MM.1S (cell line): ENCODE data around the gene TNIK.

Experiments used
- DNase-seq: peaks from one replicate; pipeline ENCODE4 v3.0.0-alpha.2; 2015
- H2AFZ ChIP-seq: fragments of 300-600 bp; sonication (generic); 2 replicates; pipeline ENCODE4 v1.6.0; 2016; ENCODE audit warnings: antibody characterized with exemption, low read length
- H3F3A ChIP-seq: fragments of 300-600 bp; sonication (generic); 2 replicates; pipeline ENCODE4 v1.6.1; 2016; ENCODE audit warnings: mild to moderate bottlenecking, antibody characterized with exemption, low read length, moderate library complexity, mixed read lengths; ENCODE audit not compliant: insufficient read depth
- H3K27ac ChIP-seq: fragments of 300-600 bp; sonication (generic); 2 replicates; pipeline ENCODE4 v1.5.1; 2016; ENCODE audit warnings: mild to moderate bottlenecking, low read length
- H3K27me3 ChIP-seq: fragments of 300-600 bp; sonication (generic); replicated peaks from 2 replicates; pipeline ENCODE4 v1.6.0; 2016; ENCODE audit warnings: low read length; ENCODE audit not compliant: insufficient read depth
- H3K36me3 ChIP-seq: fragments of 300-600 bp; sonication (generic); replicated peaks from 2 replicates; pipeline ENCODE4 v1.6.1; 2016; ENCODE audit warnings: mild to moderate bottlenecking, low read length, mixed read lengths; ENCODE audit not compliant: insufficient read depth
- H3K4me1 ChIP-seq: fragments of 300-600 bp; sonication (generic); 2 replicates; pipeline ENCODE4 v1.6.1; 2016; ENCODE audit warnings: low read length, mixed read lengths
- H3K4me2 ChIP-seq: fragments of 300-600 bp; sonication (generic); 2 replicates; pipeline ENCODE4 v1.6.0; 2016; ENCODE audit warnings: low read depth, low read length
- H3K4me3 ChIP-seq: fragments of 300-600 bp; sonication (generic); 2 replicates; pipeline ENCODE4 v1.5.1; 2016; ENCODE audit warnings: low read length, mixed read lengths
- H3K79me2 ChIP-seq: fragments of 300-600 bp; sonication (generic); 2 replicates; pipeline ENCODE4 v1.6.1; 2016; ENCODE audit warnings: mixed run types, low read length, mixed read lengths
- H3K9ac ChIP-seq: fragments of 300-600 bp; sonication (generic); 2 replicates; pipeline ENCODE4 v1.6.1; 2016; ENCODE audit warnings: low read length, mixed read lengths
- H3K9me2 ChIP-seq: fragments of 300-600 bp; sonication (generic); replicated peaks from 2 replicates; pipeline ENCODE4 v1.6.1; 2016; ENCODE audit warnings: mild to moderate bottlenecking, low read length, mixed read lengths; ENCODE audit not compliant: insufficient read depth
- H3K9me3 ChIP-seq: fragments of 300-600 bp; sonication (generic); replicated peaks from 2 replicates; pipeline ENCODE4 v1.6.1; 2016; ENCODE audit warnings: mild to moderate bottlenecking, low read length, mixed read lengths; ENCODE audit not compliant: insufficient read depth
- H4K20me1 ChIP-seq: fragments of 300-600 bp; sonication (generic); 2 replicates; pipeline ENCODE4 v1.6.1; 2016; ENCODE audit warnings: mild to moderate bottlenecking, low read length, moderate library complexity, mixed read lengths; ENCODE audit not compliant: insufficient read depth
- CTCF ChIP-seq: fragments of 300-600 bp; sonication (generic); IDR thresholded peaks from 2 replicates; pipeline ENCODE4 v1.5.1; 2016; ENCODE audit warnings: antibody characterized with exemption, low read length, mixed read lengths
- EZH2 ChIP-seq: fragments of 300-600 bp; sonication (generic); optimal IDR thresholded peaks from 2 replicates; pipeline ENCODE3; 2017; ENCODE audit warnings: low read depth, mild to moderate bottlenecking, antibody characterized with exemption, low read length, mixed read lengths
- EZH2phosphoT487 ChIP-seq: fragments of 300-600 bp; sonication (generic); IDR thresholded peaks from 2 replicates; pipeline ENCODE4 v1.6.1; 2018; ENCODE audit warnings: antibody characterized with exemption, low read length

Gene TNIK

DNA sequence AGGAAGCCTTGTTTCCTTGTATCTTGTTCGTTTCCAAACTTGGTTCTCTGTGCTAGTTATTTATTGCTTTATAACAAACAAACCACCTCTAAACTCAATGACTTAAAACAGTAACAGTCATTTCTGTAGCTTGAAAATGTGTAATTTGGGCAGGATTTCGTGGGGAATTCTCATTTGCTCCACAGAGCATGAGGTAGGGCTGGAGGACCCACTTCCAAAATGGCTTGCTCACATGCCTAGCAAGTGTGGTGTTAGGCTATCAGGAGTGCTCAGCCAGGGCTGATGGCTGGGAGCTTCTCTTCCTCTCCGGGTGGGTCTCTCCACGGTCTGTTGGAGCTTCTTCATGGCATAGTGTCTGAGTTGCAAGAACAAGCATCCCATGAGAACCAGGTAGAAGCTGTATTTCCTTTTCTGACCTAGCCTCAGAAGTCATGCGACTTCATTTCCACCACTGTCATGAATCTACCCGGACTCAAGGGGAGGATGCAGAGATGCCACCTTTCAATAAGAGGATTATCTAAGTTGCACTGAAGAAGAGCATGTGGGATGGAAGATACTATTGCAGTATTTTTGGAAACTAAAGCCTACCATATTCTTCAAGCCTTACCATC lies 8.2 kb upstream of the TNIK start:
- H3K4me3 ChIP-seq: no peak overlapping the region
- H4K20me1 ChIP-seq: no peaks in the 10 kb centered on the region
- no peaks in the 10 kb centered on the region for H3K9me3 ChIP-seq
- H3K9me2 ChIP-seq: no peaks in the 10 kb centered on the region
- no peak overlapping the region for H3K9ac ChIP-seq
- no peak overlapping the region for H3K27ac ChIP-seq
- no peaks in the 10 kb centered on the region for H3K79me2 ChIP-seq
- H3K4me2 ChIP-seq: no peak overlapping the region
- H3K36me3 ChIP-seq: no peaks in the 10 kb centered on the region
- H3K4me1 ChIP-seq: no peaks in the 10 kb centered on the region
- DNase-seq: no peak
- TF ChIP-seq EZH2: no peak
- TF ChIP-seq CTCF: no peak
- TF ChIP-seq EZH2phosphoT487: no peak
- H3F3A ChIP-seq: no peaks in the 10 kb centered on the region
- no peaks in the 10 kb centered on the region for H3K27me3 ChIP-seq
- no peak overlapping the region for H2AFZ ChIP-seq

DNA sequence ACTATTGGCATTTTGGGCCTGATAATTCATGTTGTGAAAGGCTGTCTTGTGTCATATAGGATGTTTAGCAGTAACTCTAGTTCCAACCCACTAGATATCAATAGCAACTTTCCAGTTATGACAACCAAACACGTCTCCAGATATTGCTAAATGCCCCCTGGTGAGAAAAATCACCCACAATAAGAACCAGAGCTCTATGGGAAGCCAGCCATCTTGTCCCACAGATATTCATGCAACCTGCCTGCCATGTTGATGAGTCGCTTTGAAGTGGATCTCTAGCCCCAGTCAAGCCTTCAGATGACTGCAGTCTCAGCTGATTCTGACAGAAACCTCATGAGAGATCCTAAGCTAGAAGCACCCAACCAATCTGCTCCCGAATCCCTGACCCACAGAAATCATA lies 5.6 kb upstream of the TNIK start:
- H3K9me2 ChIP-seq: no peaks in the 10 kb centered on the region
- H3F3A ChIP-seq: no peaks in the 10 kb centered on the region
- H3K27ac ChIP-seq: no peak overlapping the region
- peaks cover 5% of the 10 kb centered on the region for H3K4me1 ChIP-seq
- TF ChIP-seq EZH2phosphoT487 (no peak), EZH2 (no peak), CTCF (no peak)
- H3K79me2 ChIP-seq: no peaks in the 10 kb centered on the region
- no peak overlapping the region for H2AFZ ChIP-seq
- no peak overlapping the region for H3K9ac ChIP-seq
- H3K9me3 ChIP-seq: no peaks in the 10 kb centered on the region
- H3K36me3 ChIP-seq: no peaks in the 10 kb centered on the region
- no peaks in the 10 kb centered on the region for H3K27me3 ChIP-seq
- DNase-seq: no peak
- H4K20me1 ChIP-seq: no peaks in the 10 kb centered on the region
- H3K4me3 ChIP-seq: no peak overlapping the region
- H3K4me2 ChIP-seq: no peak overlapping the region

- no peaks in the 10 kb centered on the region for H3K79me2 ChIP-seq
- peaks cover 5% of the 10 kb centered on the region for H3K4me1 ChIP-seq
- no peaks in the 10 kb centered on the region for H3K9me2 ChIP-seq
- H4K20me1 ChIP-seq: no peaks in the 10 kb centered on the region
- no peaks in the 10 kb centered on the region for H3F3A ChIP-seq
- no peaks in the 10 kb centered on the region for H3K36me3 ChIP-seq
- no peaks in the 10 kb centered on the region for H3K9me3 ChIP-seq
- no peak overlapping the region for H3K27ac ChIP-seq
- no peak overlapping the region for H3K4me2 ChIP-seq
- DNase-seq: no peak
- H3K9ac ChIP-seq: no peak overlapping the region
- no peak overlapping the region for H3K4me3 ChIP-seq
- no peak overlapping the region for H2AFZ ChIP-seq
- TF ChIP-seq CTCF (no peak), EZH2phosphoT487 (no peak), EZH2 (no peak)
- no peaks in the 10 kb centered on the region for H3K27me3 ChIP-seq
Observed at GRCh38 chr3:171464462-171464861, 4.3 kb upstream of the TNIK start.
